HG03060 (cell line): ENCODE data around the gene HERC4.
"Not testable (repeated sequence)": the region's sequence is repeated elsewhere in the genome, so short reads cannot be mapped to it uniquely, and the experiment has no call there.

Experiments
- ATAC-seq: cut with Tn5 transposase; IDR thresholded peaks from one replicate; pipeline ENCODE4 v1.9.1; 2021; ENCODE audit warnings: low read depth, moderate number of reproducible peaks; ENCODE audit not compliant: unreplicated experiment

HERC4 gene

GRCh38 chr10:68052463-68052862 lies 22.6 kb downstream of the HERC4 start:
- no peak for ATAC-seq

GRCh38 chr10:68049289-68050078 lies 25.6 kb downstream of the HERC4 start:
- no peak for ATAC-seq

- ATAC-seq: no peak
These were observed 27.3 kb downstream of the HERC4 start for GRCh38 chr10:68047554-68048327.

- ATAC-seq: no peak
These were observed 28.0 kb downstream of the HERC4 start for GRCh38 chr10:68047122-68047521.

GRCh38 chr10:68046642-68047041 lies 28.4 kb downstream of the HERC4 start:
- ATAC-seq: no peak

GRCh38 chr10:68043030-68043429 lies 32.1 kb downstream of the HERC4 start:
- no peak for ATAC-seq

GRCh38 chr10:68032113-68032512 lies 43.0 kb downstream of the HERC4 start:
- ATAC-seq: no peak

- no peak for ATAC-seq
These were observed 47.7 kb downstream of the HERC4 start for GRCh38 chr10:68027429-68027828.

- no peak for ATAC-seq
These were observed 51.8 kb downstream of the HERC4 start for GRCh38 chr10:68023292-68023691.

GRCh38 chr10:68022324-68022723 lies 52.8 kb downstream of the HERC4 start:
- not testable (repeated sequence) for ATAC-seq

GRCh38 chr10:68016519-68016918 lies 58.6 kb downstream of the HERC4 start:
- ATAC-seq: not testable (repeated sequence)

- ATAC-seq: no peak
These were observed 64.6 kb downstream of the HERC4 start for GRCh38 chr10:68010426-68010940.

- ATAC-seq: no peak
These were observed 67.7 kb downstream of the HERC4 start for GRCh38 chr10:68007356-68007755.

GRCh38 chr10:68001539-68001938 lies 73.5 kb downstream of the HERC4 start:
- no peak for ATAC-seq

- ATAC-seq: no peak
These were observed 74.1 kb downstream of the HERC4 start for GRCh38 chr10:68001000-68001399.

- no peak for ATAC-seq
These were observed 85.0 kb downstream of the HERC4 start for GRCh38 chr10:67990093-67990492.

- ATAC-seq: no peak
These were observed 86.5 kb downstream of the HERC4 start for GRCh38 chr10:67988606-67989005.

GRCh38 chr10:67982603-67983002 lies 92.5 kb downstream of the HERC4 start:
- not testable (repeated sequence) for ATAC-seq

- ATAC-seq: no peak
These were observed 96.3 kb downstream of the HERC4 start for GRCh38 chr10:67978749-67979148.

GRCh38 chr10:67977251-67977650 lies 97.8 kb downstream of the HERC4 start:
- ATAC-seq: no peak
